Stimulated activated CD4-positive, alpha-beta T cell treated with anti-CD3 and anti-CD28 coated beads, Interleukin-4, amount 100 ng/mL, for 4 hours (primary cell): ENCODE measurements around the gene RABEP1.

Source experiments
- DNase-seq, 2 experiments: peaks; one replicate each; pipeline ENCODE4 v3.0.0-alpha.2; 2020

Gene RABEP1

GRCh38 chr17:5282642-5283217, 646 bp downstream of the RABEP1 start:
- peak; percentile 49 to 83 for DNase-seq

- no peak for DNase-seq
Observed at GRCh38 chr17:5283571-5284315, 1.7 kb downstream of the RABEP1 start.

- DNase-seq = no peak
Observed at GRCh38 chr17:5284681-5285080, 2.6 kb downstream of the RABEP1 start.

GRCh38 chr17:5286846-5287245, 4.8 kb downstream of the RABEP1 start:
- DNase-seq = no peak

- no peak for DNase-seq
Observed at GRCh38 chr17:5291683-5292350, 9.7 kb downstream of the RABEP1 start.

- no peak for DNase-seq
Observed at GRCh38 chr17:5297245-5297644, 15.2 kb downstream of the RABEP1 start.

GRCh38 chr17:5299383-5299782, 17.3 kb downstream of the RABEP1 start:
- DNase-seq = no peak

- no peak for DNase-seq
Observed at GRCh38 chr17:5304636-5305035, 22.6 kb downstream of the RABEP1 start.

GRCh38 chr17:5309851-5310250, 27.8 kb downstream of the RABEP1 start:
- no peak for DNase-seq

- no peak for DNase-seq
Observed at GRCh38 chr17:5325851-5326250, 43.8 kb downstream of the RABEP1 start.

- no peak for DNase-seq
Observed at GRCh38 chr17:5329784-5330557, 47.9 kb downstream of the RABEP1 start.

GRCh38 chr17:5330981-5331380, 48.9 kb downstream of the RABEP1 start:
- no peak for DNase-seq

GRCh38 chr17:5331506-5331905, 49.4 kb downstream of the RABEP1 start:
- no peak for DNase-seq

GRCh38 chr17:5344914-5345313, 62.8 kb downstream of the RABEP1 start:
- DNase-seq = no peak

GRCh38 chr17:5352681-5353289, 70.7 kb downstream of the RABEP1 start:
- no peak for DNase-seq

GRCh38 chr17:5354310-5354709, 72.2 kb downstream of the RABEP1 start:
- no peak for DNase-seq

GRCh38 chr17:5354886-5355415, 72.9 kb downstream of the RABEP1 start:
- DNase-seq = no peak

- no peak for DNase-seq
Observed at GRCh38 chr17:5355421-5356129, 73.5 kb downstream of the RABEP1 start.

- no peak for DNase-seq
Observed at GRCh38 chr17:5361426-5361825, 79.3 kb downstream of the RABEP1 start.

GRCh38 chr17:5362162-5362811, 80.2 kb downstream of the RABEP1 start:
- DNase-seq = no peak

- DNase-seq = no peak
Observed at GRCh38 chr17:5364156-5364555, 82.1 kb downstream of the RABEP1 start.

GRCh38 chr17:5364696-5365095, 82.6 kb downstream of the RABEP1 start:
- DNase-seq = no peak
